Esophagus muscularis mucosa (tissue), 4 donors: ENCODE data around the gene PPP1R37. TPM values are rescaled to one million over a fixed set of nuclear protein-coding genes. Genes with fewer than 3 reads are reported as not detected.

Experiments used
- DNase-seq: peaks from one replicate; pipeline ENCODE4 v3.0.0-alpha.2; 2017; ENCODE audit errors: extremely low spot score
- H3K27ac ChIP-seq, 4 donors: fragments of 200-600 bp; sonication (generic); replicated peaks in 1 of 4; 1 replicate in 3 of 4; 2 replicates in 1 of 4; pipeline ENCODE4 v1.5.1; 2016 to 2019; ENCODE audit warnings: mild to moderate bottlenecking in 1 of 4
- H3K27me3 ChIP-seq, 4 donors: fragments of 200-600 bp; sonication (generic); one replicate each; pipeline versions ENCODE4 v1.5.1 to v1.6.0; 2016 to 2019
- H3K36me3 ChIP-seq, 4 donors: fragments of 200-600 bp; sonication (generic); one replicate each; pipeline ENCODE4 v1.5.1; 2016 to 2019
- H3K4me1 ChIP-seq, 4 donors: fragments of 200-600 bp; sonication (generic); one replicate each; pipeline ENCODE4 v1.5.1; 2016 to 2019
- H3K4me3 ChIP-seq, 4 donors: fragments of 200-600 bp; sonication (generic); 1 replicate in 2 of 4; 2 replicates in 2 of 4; pipeline ENCODE4 v1.5.1; 2016 to 2019; ENCODE audit warnings: mild to moderate bottlenecking in 4 of 4, moderate library complexity in 1 of 4
- H3K9me3 ChIP-seq, 4 donors: fragments of 200-600 bp; sonication (generic); 1 replicate in 3 of 4; 2 replicates in 1 of 4; pipeline ENCODE4 v1.5.1; 2016 to 2019
- CTCF ChIP-seq, 3 experiments: fragments of 200-600 bp in 2 of 3; fragments of 450-650 bp in 1 of 3; sonication (generic) in 2 of 3; IDR thresholded peaks; one replicate each; pipeline ENCODE4 v1.5.1; 2017 to 2019; ENCODE audit warnings: antibody characterized with exemption in 3 of 3, mild to moderate bottlenecking in 2 of 3, moderate library complexity in 1 of 3
- EP300 ChIP-seq: sonication (generic); formaldehyde crosslinking; IDR thresholded peaks from one replicate; pipeline ENCODE4 v1.6.1; 2017; ENCODE audit warnings: antibody characterized with exemption
- POLR2A ChIP-seq: fragments of 450-650 bp; IDR thresholded peaks from one replicate; pipeline ENCODE4 v1.6.1; 2017; ENCODE audit warnings: antibody characterized with exemption, moderate library complexity, mild to moderate bottlenecking, low read depth
- POLR2AphosphoS5 ChIP-seq, 2 donors: sonication (generic); formaldehyde crosslinking; IDR thresholded peaks; one replicate each; pipeline ENCODE4 v1.6.1; 2017; ENCODE audit warnings: antibody characterized with exemption in 2 of 2
- WGBS: methylation state at CpG from one replicate; pipeline ENCODE4 v1.1.5; 2018; 5-methylcytosine and 5-hydroxymethylcytosine counted together
- intact Hi-C: fragments of 100-400 bp; cut with DNase I; formaldehyde crosslinking; loops from one replicate; pipeline ENCODE4 v1.15.1; 2023
- total RNA-seq, 4 donors: library from RNA; depleted of rRNA; stranded (reverse); fragments of >200 nt; gene quantifications; one replicate each; pipeline versions ENCODE4 v1.1.0 to v1.2.1, GENCODE V29; 2016

The PPP1R37 gene
- total RNA-seq, 4 donors from 2014 or later, result 21.0 to 46.7 (median 28.3) TPM

GRCh38 chr19:45171211-45171623 is 78.2 kb downstream of the PPP1R37 start:
- Histone ChIP-seq H3K9me3 (no peaks in the 10 kb centered on the region), H3K36me3 (peaks cover 0 to 6% (median 0%) of the 10 kb centered on the region in 4 donors), H3K4me3 (no peak overlapping the region), H3K4me1 (peaks cover 19 to 23% (median 21%) of the 10 kb centered on the region in 4 donors), H3K27me3 (no peaks in the 10 kb centered on the region), H3K27ac (peak overlapping the region in 1 of 4 donors; percentile 37)
- intact Hi-C loops, result no loop called here
- peak in 1 of 2 donors; percentile 39 for TF ChIP-seq POLR2AphosphoS5 (IDR thresholded peaks at IDR 0.05)
- TF ChIP-seq CTCF (IDR thresholded peaks at IDR 0.05), result no peak
- WGBS, result 52% methylated on average over 7 of the region's 7 CpGs
- DNase-seq, result no peak

GRCh38 chr19:45172173-45172572 is 79.2 kb downstream of the PPP1R37 start:
- TF ChIP-seq POLR2A (no peak), EP300 (no peak), CTCF (IDR thresholded peaks at IDR 0.05) (no peak), POLR2AphosphoS5 (IDR thresholded peaks at IDR 0.05) (no peak)
- H3K36me3 ChIP-seq, result peaks cover 0 to 6% (median 0%) of the 10 kb centered on the region in 4 donors
- peaks cover 21 to 26% (median 23%) of the 10 kb centered on the region in 4 donors for H3K4me1 ChIP-seq
- peak overlapping the region in 1 of 4 donors; percentile 15 for H3K27ac ChIP-seq
- DNase-seq, result no peak
- intact Hi-C loops, result no loop called here
- no peaks in the 10 kb centered on the region for H3K9me3 ChIP-seq
- WGBS, result no CpG with 5 or more reads among the region's 4 CpGs
- no peaks in the 10 kb centered on the region for H3K27me3 ChIP-seq
- no peak overlapping the region for H3K4me3 ChIP-seq

- Histone ChIP-seq H3K4me1 (peaks cover 26 to 32% (median 29%) of the 10 kb centered on the region in 4 donors), H3K36me3 (peaks cover 0 to 6% (median 0%) of the 10 kb centered on the region in 4 donors), H3K27me3 (no peaks in the 10 kb centered on the region), H3K9me3 (no peaks in the 10 kb centered on the region), H3K4me3 (no peak overlapping the region), H3K27ac (peak overlapping the region in 1 of 4 donors; percentile 15)
- TF ChIP-seq POLR2AphosphoS5 (IDR thresholded peaks at IDR 0.05) (no peak), CTCF (IDR thresholded peaks at IDR 0.05) (no peak), POLR2A (no peak), EP300 (no peak)
- DNase-seq, result no peak
- WGBS, result 90% methylated on average over 15 of the region's 18 CpGs
- intact Hi-C loops, result no loop called here
Measured at GRCh38 chr19:45172611-45173208, 79.7 kb downstream of the PPP1R37 start.

GRCh38 chr19:45173816-45174215 is 80.8 kb downstream of the PPP1R37 start:
- no peak for DNase-seq
- H3K27ac ChIP-seq, result no peak overlapping the region
- WGBS, result 86% methylated on average over 12 of the region's 12 CpGs
- TF ChIP-seq CTCF (IDR thresholded peaks at IDR 0.05) (no peak), POLR2AphosphoS5 (IDR thresholded peaks at IDR 0.05) (no peak), EP300 (no peak), POLR2A (no peak)
- intact Hi-C loops, result no loop called here
- no peaks in the 10 kb centered on the region for H3K27me3 ChIP-seq
- no peaks in the 10 kb centered on the region for H3K9me3 ChIP-seq
- H3K36me3 ChIP-seq, result peaks cover 0 to 1% (median 0%) of the 10 kb centered on the region in 4 donors
- H3K4me1 ChIP-seq, result peaks cover 27 to 33% (median 30%) of the 10 kb centered on the region in 4 donors
- H3K4me3 ChIP-seq, result no peak overlapping the region
